ENCODE results near the gene ANKRD33.

The ANKRD33 gene

GRCh38 chr12:51869496-51869865, 18.4 kb upstream of the ANKRD33 start:
- no peaks in the 10 kb centered on the region for H3K79me2 ChIP-seq (ENCODE audit: low read length)
- peaks cover 42% of the 10 kb centered on the region for H3K27me3 ChIP-seq (replicated peaks; ENCODE audit: insufficient read depth, low read length)
- H3K9me3 ChIP-seq (replicated peaks; ENCODE audit: insufficient read depth, low read length): no peaks in the 10 kb centered on the region
- no peaks in the 10 kb centered on the region for H3F3A ChIP-seq (ENCODE audit: insufficient read depth, low read length)
- no peaks in the 10 kb centered on the region for H4K20me1 ChIP-seq (ENCODE audit: insufficient read depth, low read length)
- H3K4me3 ChIP-seq (ENCODE audit: low read length): no peak overlapping the region
- H2AFZ ChIP-seq (ENCODE audit: low read length): no peak overlapping the region
- no peak for TF ChIP-seq EZH2 (optimal IDR thresholded peaks at IDR 0.05; ENCODE audit: low read depth, low read length)
- TF ChIP-seq CTCF (IDR thresholded peaks at IDR 0.05; ENCODE audit: low read length): no peak
- no peak for TF ChIP-seq EZH2phosphoT487 (IDR thresholded peaks at IDR 0.05; ENCODE audit: low read length)
- H3K4me1 ChIP-seq (ENCODE audit: low read length): no peaks in the 10 kb centered on the region
- H3K27ac ChIP-seq (ENCODE audit: low read length): no peak overlapping the region
- H3K9ac ChIP-seq (ENCODE audit: low read length): no peak overlapping the region
- no peak for DNase-seq
- no peak overlapping the region for H3K4me2 ChIP-seq (ENCODE audit: low read depth, low read length)
- H3K9me2 ChIP-seq (replicated peaks; ENCODE audit: insufficient read depth, low read length): no peaks in the 10 kb centered on the region
- no peaks in the 10 kb centered on the region for H3K36me3 ChIP-seq (replicated peaks; ENCODE audit: insufficient read depth, low read length)

- H3K27me3 ChIP-seq (replicated peaks; ENCODE audit: insufficient read depth, low read length): peaks cover 38% of the 10 kb centered on the region
These were observed 18.0 kb upstream of the ANKRD33 start for GRCh38 chr12:51869931-51870330.

GRCh38 chr12:51870504-51870903, 17.4 kb upstream of the ANKRD33 start:
- no peak for TF ChIP-seq EZH2phosphoT487 (IDR thresholded peaks at IDR 0.05; ENCODE audit: low read length)
- TF ChIP-seq CTCF (IDR thresholded peaks at IDR 0.05; ENCODE audit: low read length): no peak
- no peak for TF ChIP-seq EZH2 (optimal IDR thresholded peaks at IDR 0.05; ENCODE audit: low read depth, low read length)
- Histone ChIP-seq H3K9me2 (replicated peaks; ENCODE audit: insufficient read depth, low read length) (no peaks in the 10 kb centered on the region), H3F3A (ENCODE audit: insufficient read depth, low read length) (no peaks in the 10 kb centered on the region), H3K79me2 (ENCODE audit: low read length) (no peaks in the 10 kb centered on the region), H2AFZ (ENCODE audit: low read length) (no peak overlapping the region), H3K9ac (ENCODE audit: low read length) (no peak overlapping the region), H3K4me3 (ENCODE audit: low read length) (no peak overlapping the region), H3K36me3 (replicated peaks; ENCODE audit: insufficient read depth, low read length) (no peaks in the 10 kb centered on the region), H3K4me2 (ENCODE audit: low read depth, low read length) (no peak overlapping the region), H3K27me3 (replicated peaks; ENCODE audit: insufficient read depth, low read length) (peaks cover 32% of the 10 kb centered on the region), H3K27ac (ENCODE audit: low read length) (no peak overlapping the region), H4K20me1 (ENCODE audit: insufficient read depth, low read length) (no peaks in the 10 kb centered on the region), H3K9me3 (replicated peaks; ENCODE audit: insufficient read depth, low read length) (no peaks in the 10 kb centered on the region), H3K4me1 (ENCODE audit: low read length) (no peaks in the 10 kb centered on the region)
- DNase-seq: no peak

More at GRCh38 chr12:51869931-51870330, 18.0 kb upstream of the ANKRD33 start:
- H3F3A ChIP-seq (ENCODE audit: insufficient read depth, low read length): no peaks in the 10 kb centered on the region
- no peak overlapping the region for H3K9ac ChIP-seq (ENCODE audit: low read length)
- no peaks in the 10 kb centered on the region for H3K4me1 ChIP-seq (ENCODE audit: low read length)
- no peaks in the 10 kb centered on the region for H3K9me2 ChIP-seq (replicated peaks; ENCODE audit: insufficient read depth, low read length)
- H3K9me3 ChIP-seq (replicated peaks; ENCODE audit: insufficient read depth, low read length): no peaks in the 10 kb centered on the region
- no peak overlapping the region for H3K4me3 ChIP-seq (ENCODE audit: low read length)
- H3K27ac ChIP-seq (ENCODE audit: low read length): no peak overlapping the region
- no peak overlapping the region for H2AFZ ChIP-seq (ENCODE audit: low read length)
- no peaks in the 10 kb centered on the region for H3K36me3 ChIP-seq (replicated peaks; ENCODE audit: insufficient read depth, low read length)
- H3K79me2 ChIP-seq (ENCODE audit: low read length): no peaks in the 10 kb centered on the region
- no peak for DNase-seq
- no peak for TF ChIP-seq EZH2 (optimal IDR thresholded peaks at IDR 0.05; ENCODE audit: low read depth, low read length)
- no peak for TF ChIP-seq EZH2phosphoT487 (IDR thresholded peaks at IDR 0.05; ENCODE audit: low read length)
- TF ChIP-seq CTCF (IDR thresholded peaks at IDR 0.05; ENCODE audit: low read length): no peak
- H3K4me2 ChIP-seq (ENCODE audit: low read depth, low read length): no peak overlapping the region
- H4K20me1 ChIP-seq (ENCODE audit: insufficient read depth, low read length): no peaks in the 10 kb centered on the region
